Cardiac atrium fibroblast (primary cell): Measurements from ENCODE around the gene CNOT1. TPM values are rescaled to one million over a fixed set of nuclear protein-coding genes. Genes with fewer than 3 reads are reported as not detected.

ENCODE experiments used
- total RNA-seq: library from RNA; depleted of rRNA; stranded (reverse); fragments of >200 nt; gene quantifications from 2 replicates; pipeline ENCODE4 v1.2.3, GENCODE V29; 2015

The CNOT1 gene
- 73.3 and 120 TPM in 2 replicates for total RNA-seq

GRCh38 chr16:58629733-58630640, at the start of gene CNOT1:
Gene CNOT1, minus strand, starts transcription at chr16:58629826. Its CDS starts 30,489 bp downstream, at chr16:58599337.

GRCh38 chr16:58515125-58515870, 114.3 kb downstream of the CNOT1 start, which contains the start of gene SETD6:
Gene SETD6, plus strand, starts transcription at chr16:58515517. Its CDS starts 21 bp downstream, at chr16:58515538.

DNA sequence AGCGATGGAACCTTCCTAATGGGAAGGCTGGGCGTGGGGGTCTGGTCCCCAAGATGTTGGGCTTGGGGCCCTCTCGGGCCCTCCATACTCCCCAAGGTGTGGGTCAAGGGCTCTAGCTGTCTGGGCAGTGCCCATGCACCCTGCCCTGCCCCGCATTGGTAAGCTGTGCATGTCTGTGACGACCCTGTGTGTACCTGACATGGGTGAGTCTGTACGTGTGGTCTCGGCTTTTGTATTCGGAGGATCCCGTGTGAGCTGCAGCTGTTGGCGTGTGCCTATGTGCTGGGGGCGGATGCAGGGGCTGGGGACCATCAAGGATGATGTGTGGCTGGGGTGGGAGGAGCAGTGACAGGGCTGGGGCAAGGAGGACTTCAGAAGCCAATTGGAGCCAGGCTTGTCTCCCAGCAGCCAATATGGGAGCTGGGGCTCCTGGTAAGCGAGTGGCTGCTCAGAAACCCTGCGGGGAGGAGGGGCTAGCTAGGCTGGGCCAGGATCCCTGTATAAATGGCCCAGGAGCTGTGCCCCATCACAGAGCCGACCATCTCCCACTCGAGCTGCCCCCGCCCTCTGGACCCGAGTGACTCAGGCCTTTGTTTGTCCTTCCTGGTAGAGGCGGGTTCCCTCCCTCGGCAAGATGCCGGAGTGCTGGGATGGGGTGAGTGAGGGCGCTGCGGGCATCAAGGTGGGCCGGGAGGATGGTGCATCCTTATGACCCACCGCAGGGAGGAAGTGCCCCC, 129.8 kb downstream of the CNOT1 start, which contains the start of gene NDRG4:
Gene NDRG4 (plus strand): TSS at position 529 of the 737 bp plus-strand sequence. CDS start 106 bp downstream, at position 635.

Other genes starting within 250 kb of the CNOT1 start
- gene GINS3, start 237.4 kb downstream of the CNOT1 start, total RNA-seq: 4.1 and 4.3 TPM in 2 replicates
- 11.0 and 18.8 TPM in 2 replicates for gene NDRG4, start 129.7 kb downstream of the CNOT1 start, total RNA-seq
- gene SETD6, start 114.3 kb downstream of the CNOT1 start, total RNA-seq: 7.9 and 11.2 TPM in 2 replicates
- 18.3 and 19.3 TPM in 2 replicates for gene SLC38A7, start 54.9 kb upstream of the CNOT1 start, total RNA-seq
- gene GOT2, start 104.5 kb upstream of the CNOT1 start, total RNA-seq: 43.9 and 48.4 TPM in 2 replicates